Activated T-helper 1 cell treated with anti-CD3 and anti-CD28 coated beads, Interleukin-12 subunit alpha, Interleukin-12 subunit beta, Interleukin-2, Interleukin-4 antibody, amounts not matched to agents 30 ng/mL and 10 ng/mL and 1 ng/mL, durations not matched to agents 14 hours and 24 hours and 36 hours (primary cell): ENCODE measurements around the gene STAT5A. TPM values are rescaled to one million over a fixed set of nuclear protein-coding genes. Genes with fewer than 3 reads are reported as not detected.
A peak's percentile ranks its signal among the peaks of the same experiment; 100 is the strongest.
"Not testable (repeated sequence)": the region's sequence is repeated elsewhere in the genome, so short reads cannot be mapped to it uniquely, and the experiment has no call there.

Experiments
- DNase-seq: peaks from one replicate; pipeline ENCODE4 v3.0.0; 2021; ENCODE audit warnings: low spot score
- H3K27ac Mint-ChIP-seq: one replicate; pipeline ENCODE4 v1.8.0; 2021; ENCODE audit warnings: mild to moderate bottlenecking, mixed read lengths
- H3K27me3 Mint-ChIP-seq: one replicate; pipeline ENCODE4 v1.8.0; 2022; ENCODE audit warnings: mild to moderate bottlenecking, moderate library complexity, mixed read lengths; ENCODE audit not compliant: insufficient read depth
- H3K36me3 Mint-ChIP-seq: one replicate; pipeline ENCODE4 v1.8.0; 2021; ENCODE audit warnings: low read depth, mixed read lengths
- H3K4me1 Mint-ChIP-seq: one replicate; pipeline ENCODE4 v1.8.0; 2021; ENCODE audit warnings: low read depth, mixed read lengths
- H3K4me3 Mint-ChIP-seq: one replicate; pipeline ENCODE4 v1.8.0; 2021; ENCODE audit warnings: mild to moderate bottlenecking, moderate library complexity, mixed read lengths
- H3K9me3 Mint-ChIP-seq: one replicate; pipeline ENCODE4 v1.8.0; 2021; ENCODE audit warnings: mixed read lengths
- intact Hi-C: fragments of 100-400 bp; cut with micrococcal nuclease; formaldehyde crosslinking; loops from one replicate; pipeline ENCODE4 v1.15.1; 2024
- total RNA-seq: library from RNA; stranded (reverse); gene quantifications from 2 replicates; pipeline ENCODE4 v1.2.3, GENCODE V29; 2022

The STAT5A gene
- total RNA-seq, 1 donor from 2014 or later = 381 TPM

GRCh38 chr17:42340691-42341127 is 52.4 kb downstream of the STAT5A start:
- Mint-ChIP-seq H3K27me3 (no peaks in the 10 kb centered on the region), H3K9me3 (no peaks in the 10 kb centered on the region), H3K4me3 (peak overlapping the region; percentile 66), H3K27ac (peak overlapping the region; percentile 97), H3K4me1 (peaks cover 70% of the 10 kb centered on the region), H3K36me3 (peaks cover 50% of the 10 kb centered on the region)
- peak; percentile 53 for DNase-seq
- intact Hi-C loops = loop anchor here (1.0 kb wide), 3 partner anchors 24 to 50 kb away; partner anchors contain the start of gene STAT3

- Mint-ChIP-seq H3K36me3 (peaks cover 54% of the 10 kb centered on the region), H3K27me3 (no peaks in the 10 kb centered on the region), H3K4me1 (peaks cover 69% of the 10 kb centered on the region), H3K4me3 (peak overlapping the region; percentile 66), H3K9me3 (no peaks in the 10 kb centered on the region), H3K27ac (peak overlapping the region; percentile 97)
- intact Hi-C loops = loop anchor here (1.0 kb wide), 2 partner anchors 23 to 47 kb away; partner anchors contain the start of gene STAT3
- DNase-seq = no peak
These were observed 53.3 kb downstream of the STAT5A start for GRCh38 chr17:42341568-42341967.

GRCh38 chr17:42342242-42343008 is 54.1 kb downstream of the STAT5A start:
- H3K4me3 Mint-ChIP-seq = peak overlapping the region; percentile 73
- H3K27ac Mint-ChIP-seq = peak overlapping the region; percentile 97
- H3K27me3 Mint-ChIP-seq = no peaks in the 10 kb centered on the region
- peaks cover 69% of the 10 kb centered on the region for H3K4me1 Mint-ChIP-seq
- intact Hi-C loops = no loop called here
- peak; percentile 39 for DNase-seq
- H3K36me3 Mint-ChIP-seq = peaks cover 54% of the 10 kb centered on the region
- no peaks in the 10 kb centered on the region for H3K9me3 Mint-ChIP-seq

GRCh38 chr17:42345396-42346073 is 57.2 kb downstream of the STAT5A start:
- peaks cover 73% of the 10 kb centered on the region for H3K4me1 Mint-ChIP-seq
- no peak overlapping the region for H3K4me3 Mint-ChIP-seq
- intact Hi-C loops = no loop called here
- peaks cover 55% of the 10 kb centered on the region for H3K36me3 Mint-ChIP-seq
- peak overlapping the region; percentile 38 for H3K27ac Mint-ChIP-seq
- H3K27me3 Mint-ChIP-seq = no peaks in the 10 kb centered on the region
- H3K9me3 Mint-ChIP-seq = no peaks in the 10 kb centered on the region
- DNase-seq = no peak

- Mint-ChIP-seq H3K36me3 (peaks cover 47% of the 10 kb centered on the region), H3K27me3 (no peaks in the 10 kb centered on the region), H3K4me1 (peaks cover 64% of the 10 kb centered on the region), H3K9me3 (no peaks in the 10 kb centered on the region), H3K4me3 (no peak overlapping the region), H3K27ac (peak overlapping the region; percentile 53)
- intact Hi-C loops = no loop called here
- no peak for DNase-seq
These were observed 58.2 kb downstream of the STAT5A start for GRCh38 chr17:42346481-42346880.

GRCh38 chr17:42347198-42347597 is 58.9 kb downstream of the STAT5A start:
- peak overlapping the region; percentile 70 for H3K27ac Mint-ChIP-seq
- peaks cover 57% of the 10 kb centered on the region for H3K4me1 Mint-ChIP-seq
- intact Hi-C loops = no loop called here

GRCh38 chr17:42347606-42348005 is 59.3 kb downstream of the STAT5A start:
- peaks cover 45% of the 10 kb centered on the region for H3K36me3 Mint-ChIP-seq
- peaks cover 57% of the 10 kb centered on the region for H3K4me1 Mint-ChIP-seq
- DNase-seq = no peak
- no peak overlapping the region for H3K4me3 Mint-ChIP-seq
- no peaks in the 10 kb centered on the region for H3K27me3 Mint-ChIP-seq
- intact Hi-C loops = no loop called here
- H3K27ac Mint-ChIP-seq = peak overlapping the region; percentile 70
- no peaks in the 10 kb centered on the region for H3K9me3 Mint-ChIP-seq

More at GRCh38 chr17:42347198-42347597, 58.9 kb downstream of the STAT5A start:
- H3K4me3 Mint-ChIP-seq = no peak overlapping the region
- no peaks in the 10 kb centered on the region for H3K27me3 Mint-ChIP-seq
- DNase-seq = no peak
- peaks cover 46% of the 10 kb centered on the region for H3K36me3 Mint-ChIP-seq
- H3K9me3 Mint-ChIP-seq = no peaks in the 10 kb centered on the region

- Mint-ChIP-seq H3K27ac (peak overlapping the region; percentile 49), H3K36me3 (peaks cover 44% of the 10 kb centered on the region), H3K27me3 (no peaks in the 10 kb centered on the region), H3K9me3 (no peaks in the 10 kb centered on the region), H3K4me1 (peaks cover 54% of the 10 kb centered on the region), H3K4me3 (no peak overlapping the region)
- intact Hi-C loops = no loop called here
- DNase-seq = no peak
These were observed 59.8 kb downstream of the STAT5A start for GRCh38 chr17:42348104-42348503.

- peaks cover 45% of the 10 kb centered on the region for H3K4me1 Mint-ChIP-seq
- no peak overlapping the region for H3K4me3 Mint-ChIP-seq
- peaks cover 22% of the 10 kb centered on the region for H3K36me3 Mint-ChIP-seq
- DNase-seq = no peak
- H3K27ac Mint-ChIP-seq = peak overlapping the region; percentile 21
- intact Hi-C loops = no loop called here
- no peaks in the 10 kb centered on the region for H3K27me3 Mint-ChIP-seq
- no peaks in the 10 kb centered on the region for H3K9me3 Mint-ChIP-seq
These were observed 66.9 kb downstream of the STAT5A start for GRCh38 chr17:42354956-42355843.

GRCh38 chr17:42358434-42358833 is 70.1 kb downstream of the STAT5A start:
- H3K9me3 Mint-ChIP-seq = no peaks in the 10 kb centered on the region
- no peak overlapping the region for H3K4me3 Mint-ChIP-seq
- H3K27me3 Mint-ChIP-seq = no peaks in the 10 kb centered on the region
- no peak for DNase-seq
- H3K36me3 Mint-ChIP-seq = peaks cover 32% of the 10 kb centered on the region
- peak overlapping the region; percentile 55 for H3K27ac Mint-ChIP-seq
- H3K4me1 Mint-ChIP-seq = peaks cover 59% of the 10 kb centered on the region
- intact Hi-C loops = loop anchor here (1.0 kb wide), 1 partner anchor 9 kb away; no protein-coding TSS in a partner anchor

GRCh38 chr17:42359133-42359532 is 70.8 kb downstream of the STAT5A start:
- Mint-ChIP-seq H3K9me3 (no peaks in the 10 kb centered on the region), H3K27ac (peak overlapping the region; percentile 56), H3K36me3 (peaks cover 35% of the 10 kb centered on the region), H3K4me1 (peaks cover 60% of the 10 kb centered on the region), H3K4me3 (no peak overlapping the region), H3K27me3 (no peaks in the 10 kb centered on the region)
- no peak for DNase-seq
- intact Hi-C loops = no loop called here

- H3K27me3 Mint-ChIP-seq, H3K9me3 Mint-ChIP-seq, DNase-seq, H3K4me3 Mint-ChIP-seq, intact Hi-C loops: not testable (repeated sequence)
- H3K27ac Mint-ChIP-seq = peak overlapping the region; percentile 11
- peaks cover 63% of the 10 kb centered on the region for H3K4me1 Mint-ChIP-seq
- H3K36me3 Mint-ChIP-seq = peaks cover 46% of the 10 kb centered on the region
These were observed 72.1 kb downstream of the STAT5A start for GRCh38 chr17:42360388-42360787.
